Activated CD4-positive, alpha-beta T cell treated with anti-CD3 and anti-CD28 coated beads, Interleukin-2, amount 50 U/mL, for 48 hours (primary cell): ENCODE results near the gene ZNF587.
"Not testable (repeated sequence)": the region's sequence is repeated elsewhere in the genome, so short reads cannot be mapped to it uniquely, and the experiment has no call there.

Experiments used
- DNase-seq, 2 experiments: peaks; one replicate each; pipeline ENCODE4 v3.0.0-alpha.2; 2020

ZNF587 gene

DNA sequence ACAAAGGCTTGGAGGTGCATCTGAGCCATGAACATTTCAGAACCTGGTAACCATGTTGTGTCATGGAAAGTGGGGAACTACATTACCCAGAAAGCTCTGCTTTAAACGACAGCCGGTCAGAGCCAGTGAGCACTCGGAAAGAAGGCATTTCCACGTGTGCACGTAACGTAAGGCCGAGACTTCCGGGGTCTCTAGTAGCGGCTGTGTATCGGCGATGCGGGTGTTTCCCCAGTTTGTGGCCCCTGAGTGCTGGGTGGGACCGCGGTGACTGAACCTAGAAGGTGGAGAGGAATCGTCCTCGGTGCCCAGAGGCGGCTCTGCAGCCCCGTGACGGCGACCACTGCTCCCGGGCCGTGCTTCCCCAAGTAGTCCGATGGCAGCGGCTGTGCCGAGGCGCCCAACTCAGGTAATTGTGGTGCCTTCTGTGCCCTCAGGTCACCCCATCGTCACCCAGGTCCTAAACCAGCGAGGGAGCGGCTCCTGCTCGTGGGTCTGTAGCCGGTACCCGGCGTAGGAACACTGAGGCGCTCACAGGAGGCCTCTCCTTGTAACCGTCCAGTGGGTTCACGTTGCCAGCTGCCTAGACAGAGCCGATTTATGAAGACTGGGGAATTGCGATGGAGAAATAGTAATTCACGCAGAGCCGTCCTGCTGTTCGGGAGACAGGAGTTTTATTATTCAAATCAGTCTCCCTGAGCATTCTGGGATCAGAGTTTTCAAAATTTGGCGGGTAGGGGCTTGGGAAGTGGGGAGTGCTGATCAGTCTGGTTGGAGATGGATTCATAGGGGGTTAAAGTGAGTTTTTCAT lies at the start of gene ZNF587:
ZNF587 (plus strand) TSS at position 194 of the 808 bp plus-strand sequence; CDS start at position 374, 180 bp downstream.
- peak; percentile 71 to 77 for DNase-seq

DNA sequence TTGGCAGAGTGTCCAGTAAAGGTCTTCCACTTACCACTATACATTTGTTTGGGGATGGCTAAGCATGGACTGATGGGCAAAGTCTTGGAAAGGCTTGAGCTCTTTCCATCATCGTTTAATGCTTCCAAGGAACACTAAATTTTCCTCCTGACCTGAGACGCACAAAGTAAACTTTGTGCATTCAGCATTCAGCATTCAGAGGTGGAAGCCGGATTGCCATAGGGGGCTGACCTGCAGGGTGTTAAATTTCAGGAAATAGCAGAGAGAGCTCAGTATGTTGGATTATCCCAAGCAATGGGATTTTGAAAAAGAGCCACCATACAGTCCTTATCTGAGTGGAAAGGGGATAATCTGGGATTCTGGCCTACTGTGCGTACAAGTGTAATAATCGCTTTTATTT lies 49.0 kb upstream of the ZNF587 start:
- DNase-seq = no peak

DNA sequence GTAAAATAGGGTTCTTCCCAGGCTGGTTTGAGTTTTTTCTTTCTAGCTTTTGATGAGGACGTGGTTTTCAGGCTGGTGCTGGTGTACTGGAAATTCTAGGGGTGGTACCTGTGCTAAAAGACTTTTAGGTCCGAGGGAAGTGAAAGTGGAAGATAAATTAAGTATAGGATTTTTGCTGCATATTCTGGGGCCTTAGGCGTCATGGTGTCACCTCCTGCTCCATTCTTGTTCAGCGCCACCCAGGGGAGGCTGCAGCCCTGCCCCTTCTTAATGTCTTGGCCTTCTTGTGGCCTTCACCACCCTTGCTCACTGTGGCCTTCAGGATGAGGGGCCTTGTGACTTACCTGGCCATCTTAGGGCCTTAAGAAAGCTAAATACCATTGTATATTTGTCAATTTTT lies 47.4 kb upstream of the ZNF587 start:
- DNase-seq = no peak

GRCh38 chr19:57803265-57803593 lies 46.4 kb upstream of the ZNF587 start:
- no peak for DNase-seq

GRCh38 chr19:57803594-57804325 lies 45.9 kb upstream of the ZNF587 start:
- DNase-seq = no peak

DNA sequence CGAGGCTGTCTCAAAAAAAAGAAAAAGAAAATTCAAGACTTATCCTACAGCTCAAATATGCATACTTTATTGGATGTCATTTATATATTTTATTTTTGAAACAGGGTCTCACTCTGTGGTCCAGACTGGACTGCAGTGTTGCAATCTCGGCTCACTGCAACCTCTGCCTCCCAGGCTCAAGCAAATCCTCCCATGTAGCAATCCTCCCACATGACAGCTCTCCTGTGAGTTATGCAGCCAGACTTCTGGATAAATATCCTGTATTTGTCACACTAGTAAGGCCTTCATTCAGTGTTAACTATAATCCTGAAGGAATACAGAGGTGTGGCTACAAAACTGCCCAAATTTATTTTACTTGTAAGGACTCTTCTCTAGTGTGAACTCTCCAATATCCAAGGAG lies 42.1 kb upstream of the ZNF587 start:
- no peak for DNase-seq

DNA sequence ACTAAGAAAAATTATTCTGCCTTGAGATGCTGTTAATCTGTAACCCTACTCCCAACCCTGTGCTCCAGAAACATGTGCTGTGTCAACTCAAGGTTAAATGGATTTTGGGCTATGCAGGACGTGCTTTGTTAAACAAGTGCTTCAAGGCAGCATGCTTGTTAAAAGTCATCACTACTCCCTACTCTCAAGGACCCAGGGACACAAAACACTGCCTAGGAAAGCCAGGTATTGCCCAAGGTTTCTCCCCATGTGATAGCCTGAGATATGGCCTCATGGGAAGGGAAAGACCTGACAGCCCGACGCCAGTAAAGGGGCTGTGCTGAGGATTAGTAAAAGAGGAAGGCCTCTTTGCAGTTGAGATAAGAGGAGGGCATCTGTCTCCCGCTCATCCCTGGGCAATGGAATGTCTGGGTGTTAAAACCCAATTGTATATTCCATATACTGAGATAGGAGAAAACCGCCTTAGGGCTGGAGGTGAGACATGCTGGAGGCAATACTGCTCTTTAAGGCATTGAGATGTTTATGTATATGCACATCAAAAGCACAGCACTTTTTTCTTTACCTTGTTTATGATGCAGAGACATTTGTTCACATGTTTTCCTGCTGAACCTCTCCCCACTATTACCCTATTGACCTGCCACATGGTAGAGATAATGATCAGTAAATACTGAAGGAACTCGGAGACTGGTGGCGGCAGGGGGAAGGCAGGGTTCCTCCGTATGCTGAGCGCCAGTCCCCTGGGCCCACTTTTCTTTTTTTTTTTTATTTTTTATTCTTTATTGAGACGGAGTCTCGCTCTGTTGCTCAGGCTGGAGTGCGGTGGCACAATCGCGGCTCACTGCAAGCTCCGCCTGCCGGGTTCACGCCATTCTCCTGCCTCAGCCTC lies 39.0 kb upstream of the ZNF587 start:
- not testable (repeated sequence) for DNase-seq

- DNase-seq = no peak
Measured at GRCh38 chr19:57812226-57812625, 37.4 kb upstream of the ZNF587 start.

DNA sequence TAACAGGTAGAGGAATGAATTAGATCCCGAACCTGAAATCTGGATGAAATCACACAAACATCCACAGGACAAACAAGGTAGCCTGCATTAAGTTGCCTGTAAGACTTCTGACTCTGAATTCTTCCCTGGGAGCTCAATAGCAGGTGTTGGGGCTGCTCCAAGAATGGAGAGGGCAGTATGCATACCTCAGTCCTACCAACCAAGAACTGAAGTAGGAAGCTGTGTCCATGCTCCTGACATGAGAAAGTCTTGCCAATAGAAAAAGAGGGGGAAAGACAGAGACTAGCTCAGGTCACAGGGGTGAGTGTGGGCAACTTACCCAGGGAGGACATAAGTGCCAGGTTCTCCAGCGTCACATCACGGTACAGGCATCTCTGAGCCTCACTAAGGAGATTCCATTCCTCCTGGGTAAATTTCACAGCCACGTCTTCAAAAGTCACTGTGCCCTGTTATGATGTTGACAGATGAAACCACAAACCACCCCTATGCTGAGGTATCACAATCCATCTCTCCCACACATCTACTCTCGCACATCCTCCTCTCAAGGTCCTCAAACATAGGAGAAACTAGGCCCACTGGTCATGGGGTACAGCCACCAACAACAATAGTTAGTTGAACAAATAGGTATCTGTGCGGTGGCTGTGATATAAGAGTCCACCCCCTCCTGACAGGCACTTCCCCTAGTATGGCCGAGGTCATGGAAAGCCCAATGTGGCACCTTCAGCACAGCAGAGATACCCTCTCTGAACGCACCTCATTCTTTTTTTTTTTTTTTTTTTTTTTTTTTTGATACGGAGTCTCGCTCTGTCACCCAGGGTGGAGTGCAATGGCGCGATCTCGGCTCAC lies 36.5 kb upstream of the ZNF587 start:
- DNase-seq = not testable (repeated sequence)

DNA sequence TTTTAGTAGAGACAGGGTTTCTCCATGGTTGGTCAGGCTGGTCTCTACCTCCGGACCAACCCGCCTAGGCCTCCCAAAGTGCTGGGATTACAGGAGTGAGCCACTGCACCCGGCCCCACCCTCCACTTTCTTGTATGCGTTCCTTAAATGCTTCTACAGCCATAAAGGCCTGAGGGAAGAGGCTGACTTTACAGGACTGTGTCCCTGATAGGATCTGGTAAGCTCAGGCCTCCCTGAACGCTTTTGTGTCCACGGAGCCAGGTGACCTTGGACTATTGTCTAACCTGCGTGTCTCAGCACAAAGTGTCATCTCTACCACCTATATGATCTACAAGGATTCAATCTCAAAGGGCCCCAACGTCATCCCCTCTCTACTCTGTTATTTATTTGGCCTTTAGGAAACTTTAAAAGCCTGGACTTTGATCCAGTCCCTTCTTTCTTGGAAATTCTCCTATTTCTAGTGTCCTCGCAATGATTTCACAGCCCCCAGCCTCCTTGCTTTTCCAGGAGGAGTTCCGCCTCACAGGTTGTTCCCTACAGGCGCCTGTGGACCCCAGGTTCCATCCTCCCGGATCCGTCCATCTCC lies 35.6 kb upstream of the ZNF587 start:
- no peak for DNase-seq

DNA sequence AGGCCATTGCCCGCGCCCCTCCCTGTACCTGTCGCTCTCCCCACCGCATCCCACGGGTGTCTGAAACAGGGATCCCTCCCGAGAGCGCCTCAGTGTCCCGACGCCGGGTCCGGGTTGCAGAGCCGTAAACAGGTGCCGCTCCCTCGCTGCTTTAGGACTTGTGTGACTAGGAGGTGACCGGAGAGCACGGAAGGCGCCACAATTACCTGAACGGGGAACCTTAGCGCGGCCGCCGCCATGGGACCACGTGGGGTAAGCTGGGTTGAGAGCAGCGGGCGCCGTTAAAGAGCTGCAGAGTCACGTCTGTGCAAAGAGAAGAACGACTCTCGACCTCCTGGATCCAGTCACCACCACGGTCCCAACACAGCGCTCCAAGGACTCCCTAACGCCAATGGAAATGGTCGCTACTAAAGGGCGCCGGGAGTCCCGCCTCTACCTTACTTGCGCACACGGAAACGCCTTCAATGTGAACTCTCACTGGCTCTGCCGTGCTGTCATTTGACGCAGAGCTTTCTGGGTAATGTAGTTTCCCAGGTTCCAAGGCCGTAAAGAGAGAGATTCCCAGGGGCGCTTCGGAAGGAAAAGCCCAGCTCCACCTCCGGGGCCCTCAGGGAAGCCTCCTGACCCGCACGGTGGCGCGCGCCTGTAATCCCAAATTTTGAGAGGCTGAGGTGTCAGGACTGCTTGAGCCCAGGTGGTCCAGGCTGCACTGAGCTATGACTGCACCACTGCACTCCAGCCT lies 35.0 kb upstream of the ZNF587 start, which contains the start of gene ZNF552:
ZNF552 (minus strand) TSS at position 409 of the 742 bp plus-strand sequence; CDS start at position 239, 170 bp downstream.
- peak; percentile 75 to 79 for DNase-seq

DNA sequence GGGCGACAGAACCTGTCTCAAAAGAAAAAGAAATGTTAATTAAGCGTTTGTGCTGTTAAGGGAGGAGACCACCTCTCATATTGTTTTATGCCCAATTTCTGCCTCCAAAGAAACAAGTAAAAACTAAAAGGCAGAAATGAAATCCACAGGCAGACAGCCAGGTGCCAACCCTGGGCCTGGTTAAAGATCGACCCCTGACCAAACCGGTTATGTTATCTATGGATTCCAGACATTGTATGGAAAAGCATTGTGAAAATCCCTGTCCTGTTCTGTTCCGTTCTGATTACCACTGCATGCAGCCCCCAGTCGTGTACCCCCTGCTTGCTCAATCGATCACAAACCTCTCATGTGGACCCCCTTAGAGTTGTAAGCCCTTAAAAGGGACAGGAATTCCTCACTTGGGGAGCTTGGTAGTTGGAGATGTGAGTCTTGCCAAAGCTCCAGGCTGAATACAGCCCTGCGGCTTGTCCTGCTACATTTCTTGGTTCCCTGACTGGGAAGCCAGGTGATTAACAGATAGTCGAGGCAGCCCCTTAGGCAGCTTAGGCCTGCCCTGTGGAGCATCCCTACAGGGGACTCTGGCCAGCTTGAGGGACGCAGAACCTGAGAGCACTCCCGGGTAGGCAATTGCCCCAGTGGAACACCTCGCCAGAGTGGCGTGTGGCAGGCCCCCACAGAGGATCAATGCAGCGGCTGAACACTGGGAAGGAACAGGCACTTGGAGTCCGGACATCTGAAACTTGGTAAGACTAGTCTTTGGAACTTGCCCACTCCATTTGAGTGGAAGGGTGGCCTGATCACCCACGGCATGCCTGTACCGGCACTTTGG lies 34.2 kb upstream of the ZNF587 start:
- DNase-seq = no peak

GRCh38 chr19:57816652-57817051 lies 33.0 kb upstream of the ZNF587 start:
- no peak for DNase-seq

DNA sequence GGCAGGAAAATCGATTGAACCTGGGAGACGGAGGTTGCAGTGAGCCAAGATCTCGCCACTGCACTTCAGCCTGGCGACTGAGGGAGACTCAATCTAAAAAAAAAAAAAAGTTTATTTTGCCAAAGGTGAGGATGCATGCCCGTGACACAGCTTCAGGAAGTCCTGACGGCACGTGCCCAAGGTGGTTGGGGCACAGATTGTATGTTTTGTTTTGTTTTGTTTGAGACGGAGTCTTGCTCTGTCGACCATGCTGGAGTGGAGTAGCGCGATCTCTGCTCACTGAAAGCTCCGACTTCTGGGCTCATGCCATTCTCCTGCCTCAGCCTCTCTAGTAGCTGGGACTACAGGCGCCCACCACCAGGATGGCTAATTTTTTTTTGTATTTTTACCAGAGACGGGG lies 31.7 kb upstream of the ZNF587 start:
- no peak for DNase-seq

DNA sequence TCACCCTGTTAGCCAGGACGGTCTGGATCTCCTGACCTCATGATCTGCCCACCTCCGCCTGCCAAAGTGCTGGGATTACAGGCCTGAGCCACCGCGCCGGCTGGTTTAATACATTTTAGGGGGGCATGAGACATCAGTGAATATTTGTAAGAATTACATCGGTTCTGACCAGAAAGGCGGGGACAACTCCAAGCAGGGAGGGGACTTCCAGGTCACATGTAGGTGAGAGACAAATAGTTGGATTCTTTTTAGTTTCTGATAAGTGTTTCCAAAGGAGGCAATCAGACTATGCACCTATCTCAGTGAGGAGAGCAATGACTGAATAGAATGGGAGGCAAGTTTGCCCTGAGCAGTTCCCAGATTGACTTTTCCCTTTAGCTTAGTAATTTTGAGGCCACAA lies 31.3 kb upstream of the ZNF587 start:
- DNase-seq = no peak

- peak; percentile 71 to 80 for DNase-seq
Measured at GRCh38 chr19:57819475-57820148, 30.0 kb upstream of the ZNF587 start.

DNA sequence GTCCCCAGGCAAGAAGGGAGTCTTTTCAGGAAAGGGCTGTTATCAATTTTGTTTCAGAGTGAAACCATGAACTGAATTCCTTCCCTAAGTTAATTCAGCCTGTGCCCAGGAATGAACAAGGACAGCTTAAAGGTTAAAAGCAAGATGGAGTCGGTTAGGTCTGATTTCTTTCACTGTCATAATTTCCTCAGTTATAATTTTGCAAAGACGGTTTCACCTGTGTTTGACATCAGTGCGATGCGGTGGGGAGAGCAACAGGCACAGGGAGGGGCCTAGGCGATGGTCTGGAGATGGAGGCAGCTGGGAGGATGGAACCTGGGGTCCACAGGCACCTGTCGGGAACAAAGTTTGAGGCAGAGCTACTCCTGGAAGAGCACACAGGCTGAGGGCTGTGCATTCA lies 29.1 kb upstream of the ZNF587 start:
- DNase-seq = no peak

GRCh38 chr19:57821095-57821494 lies 28.6 kb upstream of the ZNF587 start:
- not testable (repeated sequence) for DNase-seq

- DNase-seq = not testable (repeated sequence)
Measured at GRCh38 chr19:57821501-57821900, 28.2 kb upstream of the ZNF587 start.
